Spleen (tissue), 7 donors: ENCODE measurements around the gene UNCX.
"Not testable (repeated sequence)": the region's sequence is repeated elsewhere in the genome, so short reads cannot be mapped to it uniquely, and the experiment has no call there.

Experiments used
- POLR2A ChIP-seq, 3 donors: fragments of 450-650 bp; IDR thresholded peaks; one replicate each; pipeline ENCODE4 v1.5.1; 2017; ENCODE audit warnings: antibody characterized with exemption in 3 of 3, mild to moderate bottlenecking in 1 of 3
- POLR2AphosphoS5 ChIP-seq, 3 donors: sonication (generic); formaldehyde crosslinking; IDR thresholded peaks; one replicate each; pipeline ENCODE4 v1.5.1; 2017; ENCODE audit warnings: antibody characterized with exemption in 3 of 3
- TF ChIP-seq, protein P1 (sequence below), 11 experiments: fragments of 200-600 bp in 7 of 11; fragments of 450-650 bp in 4 of 11; sonication (generic) in 4 of 11; IDR thresholded peaks in 8 of 11; conservative IDR thresholded peaks in 3 of 11; 1 replicate in 7 of 11; 2 replicates in 4 of 11; pipeline versions ENCODE4 v1.4.0 to v1.8.0; 2016 to 2021; ENCODE audit warnings: antibody characterized with exemption in 11 of 11, inconsistent platforms in 4 of 11, mild to moderate bottlenecking in 1 of 11
- donor health status: DM: no; HTN: no; CAD: no; lungs with moderate emphysema.
- donor health status: DM: no; HTN: no; CAD: no.
- donor health status: DM: no; HTN: no; CAD: no.

DNA sequence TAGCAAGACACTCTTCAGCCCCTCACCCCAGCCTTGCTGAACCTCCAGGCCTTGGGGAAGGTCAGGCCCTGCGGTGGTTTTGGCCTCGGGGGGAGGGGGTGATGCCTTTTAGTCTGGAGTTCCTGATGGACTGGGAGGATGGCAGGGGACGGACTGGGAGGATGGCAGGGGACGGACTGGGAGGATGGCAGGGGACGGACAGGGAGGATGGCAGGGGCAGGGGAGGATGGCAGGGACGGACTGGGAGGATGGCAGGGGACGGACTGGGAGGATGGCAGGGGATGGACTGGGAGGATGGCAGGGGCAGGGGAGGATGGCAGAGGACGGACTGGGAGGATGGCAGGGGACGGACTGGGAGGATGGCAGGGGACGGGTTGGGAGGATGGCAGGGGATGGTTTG lies 28.4 kb downstream of the UNCX start:
- TF ChIP-seq, protein P1, sequence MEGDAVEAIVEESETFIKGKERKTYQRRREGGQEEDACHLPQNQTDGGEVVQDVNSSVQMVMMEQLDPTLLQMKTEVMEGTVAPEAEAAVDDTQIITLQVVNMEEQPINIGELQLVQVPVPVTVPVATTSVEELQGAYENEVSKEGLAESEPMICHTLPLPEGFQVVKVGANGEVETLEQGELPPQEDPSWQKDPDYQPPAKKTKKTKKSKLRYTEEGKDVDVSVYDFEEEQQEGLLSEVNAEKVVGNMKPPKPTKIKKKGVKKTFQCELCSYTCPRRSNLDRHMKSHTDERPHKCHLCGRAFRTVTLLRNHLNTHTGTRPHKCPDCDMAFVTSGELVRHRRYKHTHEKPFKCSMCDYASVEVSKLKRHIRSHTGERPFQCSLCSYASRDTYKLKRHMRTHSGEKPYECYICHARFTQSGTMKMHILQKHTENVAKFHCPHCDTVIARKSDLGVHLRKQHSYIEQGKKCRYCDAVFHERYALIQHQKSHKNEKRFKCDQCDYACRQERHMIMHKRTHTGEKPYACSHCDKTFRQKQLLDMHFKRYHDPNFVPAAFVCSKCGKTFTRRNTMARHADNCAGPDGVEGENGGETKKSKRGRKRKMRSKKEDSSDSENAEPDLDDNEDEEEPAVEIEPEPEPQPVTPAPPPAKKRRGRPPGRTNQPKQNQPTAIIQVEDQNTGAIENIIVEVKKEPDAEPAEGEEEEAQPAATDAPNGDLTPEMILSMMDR (IDR thresholded peaks at IDR 0.05 in 8 of 11, conservative IDR thresholded peaks at IDR 0.05 in 3 of 11), result not testable (repeated sequence)
- not testable (repeated sequence) for TF ChIP-seq POLR2AphosphoS5, POLR2A (IDR thresholded peaks at IDR 0.05)
